Neutrophil (primary cell): ENCODE data around the gene FSTL4.

Experiments used
- H3K27ac ChIP-seq: fragments of 200-600 bp; sonication (generic); 2 replicates; pipeline ENCODE4 v1.5.1; 2016; ENCODE audit warnings: mild to moderate bottlenecking, moderate library complexity
- H3K27me3 ChIP-seq: fragments of 200-600 bp; sonication (generic); 2 replicates; pipeline ENCODE4 v1.6.0; 2016; ENCODE audit warnings: mild to moderate bottlenecking
- H3K36me3 ChIP-seq: fragments of 200-600 bp; sonication (generic); 2 replicates; pipeline ENCODE4 v1.5.1; 2017
- H3K4me1 ChIP-seq, 2 experiments: fragments of 200-600 bp in 1 of 2; sonication (generic) in 1 of 2; 1 replicate in 1 of 2; 2 replicates in 1 of 2; pipeline versions ENCODE4 v1.5.1 to v1.6.1; 2013 to 2016; ENCODE audit warnings: low read depth in 1 of 2, low read length in 1 of 2, mild to moderate bottlenecking in 1 of 2, moderate library complexity in 1 of 2; ENCODE audit not compliant: control insufficient read depth in 1 of 2, insufficient read depth in 1 of 2
- H3K4me3 ChIP-seq, 2 experiments: fragments of 200-600 bp in 1 of 2; sonication (generic) in 1 of 2; 1 replicate in 1 of 2; 2 replicates in 1 of 2; pipeline ENCODE4 v1.5.1; 2013 to 2016; ENCODE audit warnings: low read depth in 1 of 2, low read length in 1 of 2, mild to moderate bottlenecking in 1 of 2, moderate library complexity in 1 of 2
- H3K9me3 ChIP-seq: fragments of 200-600 bp; sonication (generic); 2 replicates; pipeline ENCODE4 v1.5.1; 2016
- TF ChIP-seq, protein P1 (sequence below): fragments of 200-600 bp; sonication (generic); IDR thresholded peaks from 2 replicates; pipeline ENCODE4 v1.5.1; 2016; ENCODE audit warnings: antibody characterized with exemption

Gene FSTL4

DNA sequence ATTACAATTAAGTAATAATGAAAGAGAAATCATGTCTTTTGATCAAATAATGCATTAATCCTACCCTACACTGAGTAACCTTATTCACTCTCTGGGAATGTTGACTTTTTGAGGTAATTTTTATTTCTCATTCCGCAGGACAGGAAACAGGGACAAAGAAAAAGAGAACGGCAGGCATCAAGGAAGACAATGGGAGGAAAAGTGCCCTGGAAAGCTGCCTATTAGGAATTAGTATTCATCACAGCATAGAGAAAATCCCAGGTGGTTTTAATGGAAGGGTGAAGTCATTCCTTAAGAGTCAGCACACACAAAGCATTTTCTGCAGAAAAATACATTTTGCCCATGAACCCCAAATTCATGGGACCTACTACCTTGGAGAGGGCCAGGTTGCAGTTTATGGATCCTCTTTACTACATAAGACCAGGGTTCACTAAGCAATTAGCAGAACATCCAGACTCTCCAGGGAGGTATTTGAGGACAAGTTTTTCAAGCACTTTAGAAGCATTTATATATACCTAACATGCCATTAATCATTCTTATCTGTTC, 9.4 kb downstream of the FSTL4 start:
- TF ChIP-seq, protein P1, sequence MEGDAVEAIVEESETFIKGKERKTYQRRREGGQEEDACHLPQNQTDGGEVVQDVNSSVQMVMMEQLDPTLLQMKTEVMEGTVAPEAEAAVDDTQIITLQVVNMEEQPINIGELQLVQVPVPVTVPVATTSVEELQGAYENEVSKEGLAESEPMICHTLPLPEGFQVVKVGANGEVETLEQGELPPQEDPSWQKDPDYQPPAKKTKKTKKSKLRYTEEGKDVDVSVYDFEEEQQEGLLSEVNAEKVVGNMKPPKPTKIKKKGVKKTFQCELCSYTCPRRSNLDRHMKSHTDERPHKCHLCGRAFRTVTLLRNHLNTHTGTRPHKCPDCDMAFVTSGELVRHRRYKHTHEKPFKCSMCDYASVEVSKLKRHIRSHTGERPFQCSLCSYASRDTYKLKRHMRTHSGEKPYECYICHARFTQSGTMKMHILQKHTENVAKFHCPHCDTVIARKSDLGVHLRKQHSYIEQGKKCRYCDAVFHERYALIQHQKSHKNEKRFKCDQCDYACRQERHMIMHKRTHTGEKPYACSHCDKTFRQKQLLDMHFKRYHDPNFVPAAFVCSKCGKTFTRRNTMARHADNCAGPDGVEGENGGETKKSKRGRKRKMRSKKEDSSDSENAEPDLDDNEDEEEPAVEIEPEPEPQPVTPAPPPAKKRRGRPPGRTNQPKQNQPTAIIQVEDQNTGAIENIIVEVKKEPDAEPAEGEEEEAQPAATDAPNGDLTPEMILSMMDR: no peak
- H3K4me3 ChIP-seq: no peak overlapping the region
- H3K27ac ChIP-seq: no peak overlapping the region
- H3K9me3 ChIP-seq: no peaks in the 10 kb centered on the region
- H3K27me3 ChIP-seq: peaks cover 78% of the 10 kb centered on the region
- no peaks in the 10 kb centered on the region for H3K4me1 ChIP-seq
- no peaks in the 10 kb centered on the region for H3K36me3 ChIP-seq

DNA sequence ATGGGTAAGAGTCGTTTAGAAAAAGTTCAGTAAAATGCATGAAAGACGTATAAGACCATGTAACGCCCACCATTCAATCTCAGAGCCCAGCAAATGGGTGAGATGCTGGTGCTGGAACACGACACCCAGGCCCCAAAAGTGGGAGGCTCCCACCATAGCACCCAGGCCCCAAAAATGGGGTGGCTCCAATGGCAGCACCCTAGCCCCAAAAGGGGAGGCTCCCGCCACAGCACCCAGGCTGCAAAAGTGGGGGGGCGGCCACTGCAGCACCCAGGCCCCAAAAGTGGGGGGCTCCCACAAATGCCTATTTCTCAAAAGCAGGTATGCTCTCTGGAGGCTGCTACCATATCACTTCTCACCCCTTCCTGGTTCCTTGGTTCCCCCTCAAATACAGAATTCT, 12.7 kb downstream of the FSTL4 start:
- Histone ChIP-seq H3K27ac (no peak overlapping the region), H3K27me3 (peaks cover 45% of the 10 kb centered on the region), H3K36me3 (no peaks in the 10 kb centered on the region), H3K9me3 (no peaks in the 10 kb centered on the region), H3K4me3 (no peak overlapping the region), H3K4me1 (no peaks in the 10 kb centered on the region)
- TF ChIP-seq, protein P1: no peak

DNA sequence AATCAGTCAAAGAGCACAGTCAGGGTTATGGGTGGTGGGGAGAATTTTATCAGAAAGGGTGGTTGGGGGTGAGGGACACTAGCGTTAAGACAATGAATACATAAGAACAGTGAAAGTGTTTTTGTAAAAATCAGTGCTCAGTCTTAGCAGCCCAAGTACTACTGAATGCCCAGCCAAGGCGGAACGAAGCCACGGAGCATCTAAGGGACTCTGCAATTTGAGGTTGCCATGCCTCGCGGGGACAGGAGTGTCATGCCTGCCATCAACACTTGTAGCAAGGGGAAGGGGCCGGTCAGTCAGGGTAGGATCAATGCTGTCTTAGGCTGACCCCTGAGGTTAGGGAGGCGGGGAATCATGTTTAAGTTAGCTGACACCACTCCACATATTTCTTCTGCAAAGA, 13.3 kb downstream of the FSTL4 start:
- no peak overlapping the region for H3K27ac ChIP-seq
- no peaks in the 10 kb centered on the region for H3K9me3 ChIP-seq
- no peaks in the 10 kb centered on the region for H3K4me1 ChIP-seq
- TF ChIP-seq, protein P1: no peak
- no peak overlapping the region for H3K4me3 ChIP-seq
- no peaks in the 10 kb centered on the region for H3K36me3 ChIP-seq
- peaks cover 42% of the 10 kb centered on the region for H3K27me3 ChIP-seq

DNA sequence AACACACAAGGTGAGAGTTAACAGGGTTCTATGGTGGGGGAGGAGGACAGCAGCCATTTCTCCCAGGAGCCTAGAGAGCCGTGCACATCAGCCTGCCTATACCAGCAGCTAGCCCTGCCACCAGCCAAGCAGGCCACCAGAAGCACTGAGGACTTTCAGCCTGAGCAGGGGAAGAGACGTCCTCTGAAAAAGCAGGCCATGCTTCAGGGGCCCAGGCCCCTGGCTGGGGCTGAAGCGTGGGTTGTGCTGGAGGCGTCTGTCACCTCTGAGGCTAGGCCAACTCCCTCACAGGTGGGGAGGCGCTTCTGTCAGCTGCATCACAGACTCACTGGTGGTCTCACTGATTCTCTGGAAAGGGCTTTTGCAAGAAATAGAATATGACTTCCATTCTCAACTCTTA, 16.3 kb downstream of the FSTL4 start:
- Histone ChIP-seq H3K27ac (no peak overlapping the region), H3K4me1 (no peaks in the 10 kb centered on the region), H3K27me3 (peaks cover 14% of the 10 kb centered on the region), H3K36me3 (no peaks in the 10 kb centered on the region), H3K4me3 (no peak overlapping the region), H3K9me3 (no peaks in the 10 kb centered on the region)
- TF ChIP-seq, protein P1: no peak

DNA sequence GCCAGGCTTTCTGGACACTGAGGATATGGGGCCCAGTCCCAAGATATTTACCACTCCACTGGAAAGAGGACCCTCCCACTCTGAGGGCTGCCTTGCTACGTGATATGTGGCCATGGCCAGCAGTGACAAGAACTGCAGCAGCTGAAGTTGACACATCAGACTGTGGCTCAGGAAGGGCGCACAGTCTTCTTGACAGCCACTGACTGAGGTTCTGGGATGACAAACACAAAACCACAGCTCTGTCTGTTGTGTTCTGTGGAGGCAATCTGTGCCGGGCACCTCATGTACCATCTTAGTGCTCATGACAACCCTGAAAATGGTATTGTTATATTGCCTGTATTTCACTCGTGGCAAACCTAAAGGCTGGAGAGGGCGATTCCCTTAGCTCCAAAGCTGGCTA, 16.9 kb downstream of the FSTL4 start:
- Histone ChIP-seq H3K36me3 (no peaks in the 10 kb centered on the region), H3K4me1 (no peaks in the 10 kb centered on the region), H3K27me3 (peaks cover 14% of the 10 kb centered on the region), H3K9me3 (no peaks in the 10 kb centered on the region), H3K27ac (no peak overlapping the region), H3K4me3 (no peak overlapping the region)
- TF ChIP-seq, protein P1: no peak

DNA sequence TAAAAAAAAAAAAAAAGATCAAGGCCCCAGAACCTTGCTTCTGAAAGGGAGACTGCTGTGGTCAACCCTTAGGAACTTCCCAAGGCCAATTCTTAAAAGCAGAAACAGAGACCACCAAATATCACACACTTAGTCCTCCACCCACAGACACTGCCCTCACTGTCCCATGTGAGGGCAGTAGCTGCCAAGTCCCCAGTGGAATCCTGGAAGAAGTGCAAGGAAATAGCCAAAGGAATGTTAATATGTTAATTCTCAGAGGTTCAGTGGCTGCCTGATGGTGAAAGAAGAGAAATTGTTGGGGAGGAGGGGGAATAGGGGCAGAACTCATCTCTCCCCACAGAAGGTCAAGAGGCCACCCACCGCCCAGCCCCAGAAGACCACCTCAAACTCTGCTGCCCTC, 23.1 kb downstream of the FSTL4 start:
- TF ChIP-seq, protein P1: no peak
- no peaks in the 10 kb centered on the region for H3K4me1 ChIP-seq
- no peaks in the 10 kb centered on the region for H3K36me3 ChIP-seq

More for the DNA sequence above, 23.1 kb downstream of the FSTL4 start:
- H3K27ac ChIP-seq: no peak overlapping the region
- H3K9me3 ChIP-seq: no peaks in the 10 kb centered on the region
- peaks cover 2% of the 10 kb centered on the region for H3K27me3 ChIP-seq
- no peak overlapping the region for H3K4me3 ChIP-seq
